MG63 (cell line): Measurements from ENCODE around the gene IFI6. TPM values are rescaled to one million over a fixed set of nuclear protein-coding genes. Genes with fewer than 3 reads are reported as not detected.
A peak's percentile ranks its signal among the peaks of the same experiment; 100 is the strongest.
"Not testable (repeated sequence)": the region's sequence is repeated elsewhere in the genome, so short reads cannot be mapped to it uniquely, and the experiment has no call there.

Experiments used
- DNase-seq: peaks from one replicate; pipeline ENCODE4 v3.0.0-alpha.2; 2020
- H3K27me3 ChIP-seq: fragments of 250-450 bp; sonication (Bioruptor Pico); 2 replicates; pipeline ENCODE4 v1.5.1; 2020; ENCODE audit warnings: mild to moderate bottlenecking, moderate library complexity
- H3K36me3 ChIP-seq: fragments of 250-450 bp; sonication (Bioruptor Pico); 2 replicates; pipeline ENCODE4 v1.5.1; 2020; ENCODE audit warnings: mild to moderate bottlenecking, moderate library complexity
- H3K4me3 ChIP-seq: fragments of 250-450 bp; sonication (Bioruptor Pico); 2 replicates; pipeline ENCODE4 v1.5.1; 2020; ENCODE audit warnings: mild to moderate bottlenecking, moderate library complexity
- H3K9me3 ChIP-seq: fragments of 250-450 bp; sonication (Bioruptor Pico); 2 replicates; pipeline ENCODE4 v1.5.1; 2020; ENCODE audit warnings: mild to moderate bottlenecking, moderate library complexity
- total RNA-seq: library from RNA; depleted of rRNA; stranded (reverse); fragments of >200 nt; shearing (Covaris generic); gene quantifications from 2 replicates; pipeline ENCODE4 v1.2.3, GENCODE V29; 2014; ENCODE audit warnings: low replicate concordance

IFI6 gene
- total RNA-seq, 1 experiment from 2014 or later: 62.2 TPM

DNA sequence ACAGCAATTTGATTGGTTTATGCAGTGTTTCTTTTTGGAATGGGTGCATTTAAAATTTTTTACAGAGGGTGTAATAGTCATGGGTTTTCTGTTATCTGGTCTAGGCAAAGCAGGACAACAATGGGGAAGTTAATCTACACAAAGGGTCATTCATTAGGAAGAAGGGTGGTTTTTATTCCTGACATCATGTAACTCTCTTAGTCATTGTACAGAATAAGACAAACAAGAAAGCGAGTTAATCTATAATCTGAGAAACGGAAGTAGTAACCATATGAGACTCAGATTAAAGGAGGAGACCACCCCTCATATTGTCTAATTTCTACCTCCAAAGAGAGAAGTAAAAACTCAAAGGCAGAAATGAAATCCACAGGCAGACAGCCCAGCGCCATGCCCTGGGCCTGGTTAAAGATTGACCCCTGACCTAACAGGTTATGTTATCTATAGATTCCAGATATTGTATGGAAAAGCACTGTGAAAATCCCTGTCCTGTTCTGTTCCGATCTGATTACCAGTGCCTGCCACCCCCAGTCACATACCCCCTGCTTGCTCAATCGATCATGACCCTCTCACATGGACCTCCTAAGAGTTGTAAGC, 10.5 kb upstream of the IFI6 start:
- DNase-seq: no peak
- Histone ChIP-seq H3K27me3 (no peaks in the 10 kb centered on the region), H3K9me3 (peaks cover 17% of the 10 kb centered on the region), H3K36me3 (no peaks in the 10 kb centered on the region), H3K4me3 (no peak overlapping the region)

DNA sequence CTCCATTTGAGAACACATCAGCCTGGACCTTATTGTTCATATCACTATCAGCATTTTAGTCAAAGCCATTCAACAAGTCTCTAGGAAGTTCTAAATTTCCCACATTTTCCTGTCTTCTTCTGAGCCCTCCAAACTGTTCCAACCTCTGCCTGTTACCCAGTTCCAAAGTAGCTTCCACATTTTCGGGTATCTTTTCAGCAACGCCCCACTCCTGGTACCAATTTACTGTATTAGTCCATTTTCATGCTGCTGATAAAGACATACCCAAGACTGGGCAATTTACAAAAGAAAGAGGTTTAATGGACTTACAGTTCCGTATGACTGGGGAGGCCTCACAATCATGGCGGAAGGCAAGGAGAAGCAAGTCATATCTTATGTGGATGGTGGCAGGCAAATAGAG, 9.6 kb upstream of the IFI6 start:
- DNase-seq, H3K36me3 ChIP-seq: not testable (repeated sequence)

DNA sequence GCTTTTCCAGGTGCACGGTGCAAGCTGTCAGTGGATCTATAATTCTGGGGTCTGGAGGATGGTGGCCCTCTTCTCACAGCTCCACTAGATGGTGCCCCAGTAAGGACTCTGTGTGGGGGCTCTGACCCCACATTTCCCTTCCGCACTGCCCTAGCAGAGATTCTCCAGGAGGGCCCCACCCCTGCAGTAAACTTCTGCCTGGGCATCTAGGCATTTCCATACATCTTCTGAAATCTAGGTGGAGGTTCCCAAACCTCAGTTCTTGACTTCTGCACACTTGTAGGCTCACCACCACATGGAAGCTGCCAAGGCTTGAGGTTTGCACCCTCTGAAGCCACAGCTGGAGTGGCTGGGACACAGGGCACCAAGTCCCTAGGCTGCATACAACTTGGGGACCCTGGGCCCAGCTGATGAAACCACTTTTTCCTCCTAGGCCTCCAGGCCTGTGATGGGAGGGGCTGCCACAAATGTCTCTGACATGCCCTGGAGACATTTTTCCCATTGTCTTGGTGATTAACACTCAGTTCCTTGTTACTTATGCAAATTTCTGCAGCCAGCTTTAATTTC, 8.3 kb upstream of the IFI6 start:
- not testable (repeated sequence) for H3K27me3 ChIP-seq

More for the DNA sequence above, 9.6 kb upstream of the IFI6 start:
- H3K27me3 ChIP-seq, H3K4me3 ChIP-seq: not testable (repeated sequence)
- peaks cover 17% of the 10 kb centered on the region for H3K9me3 ChIP-seq

DNA sequence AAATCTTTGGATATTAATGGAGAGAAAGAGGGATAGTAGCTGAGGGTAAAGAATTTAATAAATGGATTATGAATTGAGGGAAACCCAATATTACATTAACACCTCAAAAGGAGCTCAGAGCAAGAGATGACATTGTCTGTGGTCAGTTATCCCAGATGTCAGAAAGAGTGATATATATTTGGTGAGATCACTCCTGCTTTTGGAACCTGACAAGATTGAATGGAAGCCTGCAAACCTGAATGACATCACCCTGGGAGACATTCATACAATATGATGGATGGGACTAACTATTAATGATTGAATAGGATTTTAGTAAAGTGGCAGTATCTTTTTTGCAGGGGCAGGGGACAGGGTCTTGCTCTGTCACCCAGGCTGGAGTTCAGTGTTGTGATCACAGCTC, 6.8 kb upstream of the IFI6 start:
- no peak for DNase-seq
- Histone ChIP-seq H3K36me3 (no peaks in the 10 kb centered on the region), H3K9me3 (peaks cover 17% of the 10 kb centered on the region)

More for the DNA sequence above, 8.3 kb upstream of the IFI6 start:
- DNase-seq, H3K36me3 ChIP-seq, H3K4me3 ChIP-seq: not testable (repeated sequence)
- H3K9me3 ChIP-seq: peaks cover 17% of the 10 kb centered on the region

DNA sequence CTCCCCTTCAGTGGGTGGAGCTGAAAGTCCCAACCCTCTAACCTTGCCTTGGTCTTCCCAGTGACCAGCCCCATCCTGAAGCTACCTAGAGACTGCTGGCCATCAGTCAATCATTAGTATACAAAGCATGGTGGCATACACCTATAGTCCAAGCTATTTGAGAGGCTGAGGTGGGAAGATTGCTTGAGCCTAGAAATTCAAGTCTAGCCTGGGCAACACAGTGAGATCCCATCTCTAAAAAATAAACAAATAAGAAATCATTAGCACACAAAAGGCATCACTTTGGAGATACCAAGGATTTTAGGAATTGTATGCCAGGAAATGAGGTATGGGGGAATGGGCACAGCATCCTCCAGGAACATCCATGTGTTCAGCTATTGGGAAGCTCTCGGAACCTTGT, 4.4 kb upstream of the IFI6 start:
- peaks cover 11% of the 10 kb centered on the region for H3K9me3 ChIP-seq
- H3K27me3 ChIP-seq: no peaks in the 10 kb centered on the region
- H3K4me3 ChIP-seq: no peak overlapping the region
- DNase-seq: no peak
- no peaks in the 10 kb centered on the region for H3K36me3 ChIP-seq

More for the DNA sequence above, 6.8 kb upstream of the IFI6 start:
- no peak overlapping the region for H3K4me3 ChIP-seq
- no peaks in the 10 kb centered on the region for H3K27me3 ChIP-seq

DNA sequence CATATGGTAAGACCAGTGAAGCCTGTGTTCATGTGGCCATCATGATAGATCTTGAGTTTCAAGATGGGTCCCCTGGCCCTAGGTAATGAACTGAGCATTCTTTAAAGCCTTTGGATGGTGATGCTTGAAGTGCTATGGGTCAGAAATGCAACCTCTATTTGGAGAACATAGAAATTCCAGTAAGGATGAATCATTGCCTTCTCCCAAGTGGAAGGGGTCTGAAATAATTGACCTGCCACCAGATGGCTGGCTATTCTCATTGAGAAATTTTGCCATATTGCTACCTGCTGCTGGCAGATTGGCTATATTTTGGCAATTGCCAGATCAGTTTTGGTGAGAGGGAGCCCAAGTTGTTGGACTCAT, 739 bp upstream of the IFI6 start:
- Histone ChIP-seq H3K36me3 (no peaks in the 10 kb centered on the region; the same call in 1 of the 2 replicates), H3K9me3 (no peaks in the 10 kb centered on the region), H3K4me3 (peak overlapping the region; percentile 61), H3K27me3 (no peaks in the 10 kb centered on the region)
- no peak for DNase-seq

DNA sequence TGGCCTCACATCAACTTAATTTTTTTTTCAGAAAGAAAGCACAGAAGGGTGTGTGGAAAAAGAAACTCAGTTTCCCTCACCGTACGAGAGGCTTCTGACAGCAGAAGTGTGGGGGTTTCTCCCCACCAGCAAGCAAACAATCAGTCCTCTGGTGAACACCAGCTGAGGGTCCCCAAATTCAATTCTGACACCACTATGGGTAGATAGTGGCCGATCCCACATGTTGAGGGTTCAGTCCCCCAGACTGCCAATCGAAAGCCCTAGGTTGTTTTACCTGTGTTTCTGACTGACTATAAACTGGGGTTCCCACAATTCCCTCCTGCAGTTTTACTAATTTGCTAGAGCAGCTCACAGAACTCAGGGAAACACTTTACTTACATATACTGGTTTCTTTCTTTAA, 2.1 kb downstream of the IFI6 start:
- DNase-seq: no peak
- H3K27me3 ChIP-seq: no peaks in the 10 kb centered on the region
- H3K9me3 ChIP-seq: no peaks in the 10 kb centered on the region
- H3K4me3 ChIP-seq: no peak overlapping the region
- H3K36me3 ChIP-seq: no peaks in the 10 kb centered on the region; the same call in 1 of the 2 replicates

DNA sequence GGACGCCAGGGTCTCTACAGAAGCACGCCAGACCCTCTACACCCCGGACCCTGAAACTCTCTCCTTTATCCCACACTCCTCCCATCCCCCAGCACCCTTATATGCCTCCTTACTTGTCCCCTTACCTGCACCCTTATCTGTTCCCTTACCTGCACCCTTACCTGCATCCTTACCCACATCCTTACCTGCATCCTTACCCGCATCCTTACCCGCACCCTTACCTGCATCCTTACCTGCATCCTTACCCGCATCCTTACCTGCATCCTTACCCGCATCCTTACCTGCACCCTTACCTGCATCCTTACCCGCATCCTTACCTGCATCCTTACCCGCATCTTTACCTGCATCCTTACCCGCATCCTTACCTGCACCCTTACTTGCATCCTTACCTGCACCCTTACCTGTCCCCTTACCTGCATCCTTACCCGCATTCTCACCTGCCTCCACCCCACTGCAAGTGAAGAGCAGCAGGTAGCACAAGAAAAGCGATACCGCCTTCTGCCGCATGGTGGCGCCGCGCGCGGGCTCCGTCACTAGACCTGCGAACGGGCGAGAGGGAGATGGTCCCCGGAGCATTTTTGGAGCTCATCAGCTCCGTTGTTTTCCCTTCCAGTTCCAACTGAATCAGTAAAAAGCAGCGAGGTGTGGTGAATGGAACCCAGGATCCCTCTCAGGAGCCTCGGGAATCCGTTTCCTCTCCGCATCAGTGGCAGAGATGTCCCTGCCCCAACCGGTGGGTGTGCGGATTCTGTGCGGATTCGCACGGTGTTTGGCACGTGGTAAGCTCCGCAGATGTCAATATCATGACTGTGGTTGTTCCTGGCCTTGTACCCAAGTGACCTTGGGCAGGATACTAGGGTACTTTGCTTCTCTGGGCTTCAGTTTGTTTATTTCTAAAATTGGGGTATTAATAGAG, 2.9 kb downstream of the IFI6 start:
- H3K27me3 ChIP-seq: no peaks in the 10 kb centered on the region
- no peaks in the 10 kb centered on the region for H3K9me3 ChIP-seq
- no peaks in the 10 kb centered on the region; the same call in 1 of the 2 replicates for H3K36me3 ChIP-seq
- DNase-seq: peak; percentile 59
- peak overlapping the region; percentile 27 for H3K4me3 ChIP-seq

DNA sequence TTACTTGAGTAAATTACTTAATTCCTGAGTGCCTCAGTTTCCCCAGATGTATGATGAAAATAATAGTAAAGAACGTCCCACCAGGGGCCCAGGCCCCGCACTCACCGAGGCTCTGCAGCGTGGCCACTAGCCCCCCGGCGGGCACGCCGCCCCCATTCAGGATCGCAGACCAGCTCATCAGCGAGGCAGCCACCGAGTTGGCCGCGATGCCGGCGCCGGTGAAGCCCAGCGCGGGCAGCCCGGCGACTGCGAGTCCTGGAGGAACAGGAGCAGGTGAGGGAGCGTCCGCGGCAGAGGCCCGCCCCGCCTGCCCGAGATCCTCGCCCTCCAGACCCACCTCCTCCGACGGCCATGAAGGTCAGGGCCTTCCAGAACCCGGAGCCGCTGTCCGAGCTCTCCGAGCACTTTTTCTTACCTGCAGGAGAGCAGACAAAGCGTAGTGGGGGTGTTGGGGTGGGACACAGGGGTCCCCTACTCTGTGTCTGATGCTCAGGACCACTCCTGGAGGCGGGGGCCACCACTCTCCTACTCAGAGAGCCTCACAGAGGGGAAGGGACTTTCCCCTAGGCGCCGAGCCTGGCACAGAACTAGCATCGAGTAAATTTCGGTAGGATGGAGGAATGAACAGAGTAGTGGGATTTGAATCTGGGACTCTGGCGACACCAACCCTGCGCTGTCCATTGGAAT, 3.7 kb downstream of the IFI6 start:
- DNase-seq: no peak
- no peaks in the 10 kb centered on the region for H3K9me3 ChIP-seq
- no peaks in the 10 kb centered on the region; the same call in 1 of the 2 replicates for H3K36me3 ChIP-seq
- H3K27me3 ChIP-seq: no peaks in the 10 kb centered on the region
- no peak overlapping the region for H3K4me3 ChIP-seq

DNA sequence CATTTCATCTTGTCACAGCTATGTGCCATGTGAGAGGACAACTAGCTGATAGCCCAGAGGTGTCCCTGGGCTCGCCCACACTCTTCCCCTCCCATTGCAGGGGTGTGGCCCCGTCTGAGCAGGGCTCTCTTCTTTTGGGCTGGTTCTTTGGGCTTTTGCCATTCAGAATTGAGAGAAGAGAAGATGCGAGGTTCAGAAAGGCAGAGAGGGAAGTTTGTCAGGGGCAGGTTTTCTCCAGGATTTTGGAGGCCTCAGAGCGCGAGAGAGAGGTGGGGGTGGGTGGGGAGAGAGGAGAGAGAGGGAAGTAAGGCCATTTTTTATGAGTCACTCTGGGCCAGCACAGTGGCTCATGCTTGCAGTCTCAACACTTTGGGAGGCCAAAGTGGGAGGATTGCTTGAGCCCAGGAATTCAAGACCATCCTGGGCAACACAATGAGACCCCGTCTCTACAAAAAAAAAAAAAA, 5.2 kb downstream of the IFI6 start:
- H3K4me3 ChIP-seq: no peak overlapping the region
- H3K27me3 ChIP-seq: no peaks in the 10 kb centered on the region
- no peaks in the 10 kb centered on the region; the same call in 1 of the 2 replicates for H3K36me3 ChIP-seq
- no peak for DNase-seq
- no peaks in the 10 kb centered on the region for H3K9me3 ChIP-seq

DNA sequence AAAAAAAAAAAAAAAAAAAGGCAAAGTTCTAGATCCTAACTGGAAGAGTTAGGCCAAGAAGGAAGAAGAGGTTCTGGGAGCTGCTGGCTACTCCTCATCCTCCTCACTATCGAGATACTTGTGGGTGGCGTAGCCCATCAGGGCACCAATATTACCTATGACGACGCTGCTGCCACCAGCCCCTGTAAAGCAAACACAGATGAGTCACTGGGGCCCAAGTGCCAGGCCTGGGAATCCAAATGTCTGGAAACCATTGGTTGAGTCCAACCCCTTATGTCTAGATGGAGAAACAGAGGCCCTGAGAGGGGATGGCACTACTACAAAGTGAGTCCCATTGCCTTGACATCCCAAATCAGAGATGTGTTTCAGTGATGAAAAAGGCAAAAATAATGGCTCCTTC, 5.7 kb downstream of the IFI6 start:
- H3K36me3 ChIP-seq: no peaks in the 10 kb centered on the region; the same call in 1 of the 2 replicates
- H3K27me3 ChIP-seq: no peaks in the 10 kb centered on the region
- DNase-seq: no peak
- no peak overlapping the region for H3K4me3 ChIP-seq
- H3K9me3 ChIP-seq: no peaks in the 10 kb centered on the region

DNA sequence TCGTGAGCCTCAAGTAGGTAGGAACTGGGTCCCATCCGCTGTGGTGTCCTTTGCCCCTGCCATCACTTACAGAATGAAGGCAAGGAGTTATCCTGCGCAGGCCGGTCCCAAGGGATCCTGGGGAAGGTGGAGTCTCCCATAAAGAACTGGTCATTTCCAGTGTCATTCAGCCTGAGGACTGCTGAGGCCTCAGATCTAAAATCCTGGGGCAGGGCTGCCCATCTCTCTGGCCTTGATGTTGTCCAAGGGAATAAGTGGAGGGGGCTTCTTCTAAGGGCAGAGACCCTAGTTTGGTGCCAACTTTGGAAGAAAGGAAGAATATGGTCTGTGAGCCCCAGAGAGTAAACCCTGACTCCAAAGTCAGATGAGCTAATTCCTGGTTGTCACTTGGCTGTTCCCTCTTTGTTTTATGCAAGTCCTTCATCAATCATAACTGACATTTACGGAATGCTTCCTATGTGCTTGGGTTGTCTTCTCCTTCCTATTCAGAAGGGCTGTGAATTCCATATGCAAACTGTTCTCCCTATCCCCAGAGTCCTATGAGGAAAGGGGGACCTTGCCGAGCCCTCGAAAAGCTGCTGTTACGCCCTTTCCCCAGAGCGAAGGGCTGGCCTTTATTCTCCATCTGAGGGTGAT, 6.9 kb downstream of the IFI6 start:
- Histone ChIP-seq H3K4me3 (no peak overlapping the region), H3K9me3 (no peaks in the 10 kb centered on the region), H3K27me3 (no peaks in the 10 kb centered on the region), H3K36me3 (no peaks in the 10 kb centered on the region; the same call in 1 of the 2 replicates)
- no peak for DNase-seq

DNA sequence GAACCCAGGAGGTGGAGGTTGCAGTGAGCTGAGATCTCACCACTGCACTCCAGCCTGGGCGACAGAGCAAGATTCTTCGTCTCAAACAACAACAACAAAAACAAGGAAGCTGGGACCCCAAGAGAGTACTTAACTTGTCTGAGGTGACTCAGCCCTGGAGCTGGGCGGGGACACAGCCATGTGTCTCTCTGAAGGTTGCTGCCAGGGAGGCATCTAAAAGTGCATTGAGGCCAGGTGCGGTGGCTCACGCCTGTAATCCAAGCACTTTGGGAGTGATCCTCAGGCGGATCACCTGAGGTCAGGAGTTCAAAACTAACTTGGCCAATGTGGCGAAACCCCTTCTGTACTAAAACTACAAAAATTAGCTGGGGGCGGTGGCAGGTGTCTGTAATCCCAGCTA, 7.7 kb downstream of the IFI6 start:
- H3K36me3 ChIP-seq: no peaks in the 10 kb centered on the region; the same call in 1 of the 2 replicates
- no peaks in the 10 kb centered on the region for H3K27me3 ChIP-seq
- H3K4me3 ChIP-seq: no peak overlapping the region
- no peaks in the 10 kb centered on the region for H3K9me3 ChIP-seq
- no peak for DNase-seq

DNA sequence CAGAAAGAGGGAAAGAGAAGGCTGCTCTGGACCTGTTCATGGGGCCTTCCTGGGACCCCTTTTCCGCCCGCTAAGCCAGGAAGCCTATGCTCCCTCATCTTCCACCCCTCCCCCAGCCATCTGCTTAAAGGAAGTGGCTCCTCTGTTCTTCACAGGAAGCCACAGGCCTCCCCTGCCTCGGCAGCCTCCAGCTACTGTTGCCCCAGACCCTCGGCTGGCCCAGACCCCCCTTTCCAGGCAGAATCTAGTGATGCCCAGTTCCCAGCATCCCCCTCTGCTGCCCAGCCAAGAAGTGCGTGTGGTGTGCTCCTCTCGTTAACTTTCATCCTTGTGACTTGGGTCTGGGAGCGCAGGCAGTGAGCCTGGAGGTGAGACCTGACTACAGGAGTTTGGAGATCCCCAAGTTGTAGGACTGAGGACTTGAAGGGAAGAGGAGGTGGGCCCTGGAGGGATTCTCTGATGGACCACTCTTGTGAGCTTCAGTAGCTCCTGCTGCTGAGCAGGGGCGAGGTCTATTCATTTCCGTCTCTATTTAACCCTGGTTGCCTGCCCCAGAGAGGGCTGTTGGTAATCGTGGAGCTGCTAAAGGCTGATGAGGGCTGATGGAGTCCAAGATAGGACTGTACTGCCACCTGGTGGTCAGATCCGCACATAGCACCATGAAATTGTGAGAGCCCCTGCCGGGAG, 9.1 kb downstream of the IFI6 start:
- DNase-seq: peak; percentile 59
- Histone ChIP-seq H3K9me3 (no peaks in the 10 kb centered on the region), H3K36me3 (no peaks in the 10 kb centered on the region; the same call in 1 of the 2 replicates), H3K27me3 (no peaks in the 10 kb centered on the region), H3K4me3 (no peak overlapping the region)

DNA sequence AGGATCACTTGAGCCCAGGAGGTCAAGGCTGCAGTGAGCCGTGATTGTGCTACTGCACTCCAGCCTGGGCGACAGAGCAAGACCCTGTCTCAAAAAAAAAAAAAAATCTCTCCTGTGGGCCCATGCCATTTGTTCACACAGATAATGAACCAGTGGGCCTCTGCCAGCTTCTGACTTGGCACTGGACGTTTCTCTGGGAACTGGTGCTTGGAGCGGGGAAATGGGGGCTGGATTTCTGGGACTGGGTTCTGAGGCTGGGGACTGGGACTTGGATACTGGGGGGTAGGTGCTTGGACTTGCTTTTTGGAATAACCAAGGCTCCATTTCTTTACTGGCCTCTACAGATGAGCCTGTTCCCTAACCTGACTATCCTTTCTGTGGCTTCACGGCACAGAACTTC, 9.7 kb downstream of the IFI6 start:
- Histone ChIP-seq H3K9me3 (no peaks in the 10 kb centered on the region), H3K4me3 (no peak overlapping the region), H3K27me3 (no peaks in the 10 kb centered on the region), H3K36me3 (no peaks in the 10 kb centered on the region)
- no peak for DNase-seq
